ENCODE measurements around the gene GAPDHS.

GRCh38 chr19:35562336-35562735 is 29.1 kb downstream of the GAPDHS start:
- TF ChIP-seq CTCF (IDR thresholded peaks at IDR 0.05) (no peak), POLR2A (IDR thresholded peaks at IDR 0.05) (no peak)

Data from right lobe of liver (tissue), 4 donors.